DMS153 (cell line): Measurements from ENCODE around the gene CAMKK2.
A peak's percentile ranks its signal among the peaks of the same experiment; 100 is the strongest.
"Not testable (repeated sequence)": the region's sequence is repeated elsewhere in the genome, so short reads cannot be mapped to it uniquely, and the experiment has no call there.

Experiments
- DNase-seq: peaks from one replicate; lab custom pipeline; 2025; lab: John Stamatoyannopoulos, UW

Gene CAMKK2

GRCh38 chr12:121298411-121298810 lies 1.9 kb upstream of the CAMKK2 start:
- not testable (repeated sequence) for DNase-seq

GRCh38 chr12:121297435-121297991 lies 1.0 kb upstream of the CAMKK2 start:
- DNase-seq: peak; percentile 54

GRCh38 chr12:121295746-121296617 lies 527 bp downstream of the CAMKK2 start:
- no peak for DNase-seq

DNA sequence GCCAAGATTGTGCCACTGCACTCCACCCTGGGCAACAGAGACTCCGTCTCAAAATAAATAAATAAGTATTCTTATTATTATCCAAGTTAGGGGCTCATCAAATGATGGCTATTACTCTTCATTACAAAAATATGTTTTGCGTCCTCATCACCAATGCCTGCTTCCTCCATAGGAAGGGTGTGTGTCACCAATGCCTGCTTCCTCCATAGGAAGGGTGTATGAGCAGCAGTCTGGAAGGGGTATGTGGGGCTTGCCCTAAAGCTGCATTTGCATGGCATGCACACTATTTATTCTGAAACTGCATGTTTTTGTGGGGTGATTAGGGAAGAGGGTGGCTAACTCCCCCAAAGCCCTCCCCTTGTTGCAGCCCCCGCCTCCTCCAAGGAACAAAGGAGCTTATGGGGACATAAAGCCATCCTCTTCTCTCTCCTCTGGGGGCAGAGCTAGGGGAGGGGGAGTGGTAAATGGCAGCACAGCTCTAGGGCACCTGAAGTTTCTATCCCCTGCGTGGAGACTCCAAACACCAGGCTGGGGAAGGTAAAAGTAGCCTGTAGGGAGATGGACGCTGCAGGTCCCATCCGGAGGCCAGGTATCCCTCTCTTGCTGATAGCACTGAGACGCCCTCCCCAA lies 1.3 kb downstream of the CAMKK2 start:
- DNase-seq: no peak

DNA sequence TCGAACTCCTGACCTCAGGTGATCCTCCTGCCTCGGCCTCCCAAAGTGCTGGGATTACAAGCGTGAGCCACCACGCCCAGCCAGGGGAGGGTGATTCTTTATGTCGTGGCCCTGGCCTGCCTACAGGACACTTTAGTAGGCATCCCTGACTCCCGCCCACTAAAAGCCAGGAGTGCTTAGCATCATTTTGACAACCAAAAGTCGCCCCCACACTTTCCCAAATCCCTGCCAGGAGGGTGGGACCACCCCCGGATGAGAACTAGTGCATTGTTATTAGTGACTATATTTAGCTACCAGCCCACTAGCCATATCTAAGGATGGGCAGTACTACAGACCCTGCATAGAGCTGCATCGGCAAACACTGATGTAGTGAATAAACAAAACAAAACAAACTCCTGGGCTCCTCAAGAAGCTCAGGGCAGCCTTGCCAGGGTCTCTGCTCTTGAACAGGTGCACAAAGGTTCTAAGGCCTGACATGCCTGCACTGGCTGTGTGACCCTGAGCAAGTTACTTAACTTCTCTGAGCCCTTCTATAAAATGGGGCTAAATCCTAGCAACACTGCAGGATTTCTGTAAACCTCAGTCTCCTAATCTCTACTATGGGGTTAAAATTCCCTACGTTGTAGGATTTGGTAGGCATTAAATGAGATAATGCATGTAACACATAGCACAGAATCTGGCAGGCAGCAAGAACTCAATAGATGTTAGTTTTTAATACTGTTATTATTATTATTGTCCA lies 2.2 kb downstream of the CAMKK2 start:
- no peak for DNase-seq

- DNase-seq: no peak
Measured at GRCh38 chr12:121293603-121294002, 2.9 kb downstream of the CAMKK2 start.

GRCh38 chr12:121290410-121290809 lies 6.1 kb downstream of the CAMKK2 start:
- DNase-seq: no peak

- no peak for DNase-seq
Measured at GRCh38 chr12:121289962-121290361, 6.5 kb downstream of the CAMKK2 start.

- no peak for DNase-seq
Measured at GRCh38 chr12:121288986-121289385, 7.5 kb downstream of the CAMKK2 start.

DNA sequence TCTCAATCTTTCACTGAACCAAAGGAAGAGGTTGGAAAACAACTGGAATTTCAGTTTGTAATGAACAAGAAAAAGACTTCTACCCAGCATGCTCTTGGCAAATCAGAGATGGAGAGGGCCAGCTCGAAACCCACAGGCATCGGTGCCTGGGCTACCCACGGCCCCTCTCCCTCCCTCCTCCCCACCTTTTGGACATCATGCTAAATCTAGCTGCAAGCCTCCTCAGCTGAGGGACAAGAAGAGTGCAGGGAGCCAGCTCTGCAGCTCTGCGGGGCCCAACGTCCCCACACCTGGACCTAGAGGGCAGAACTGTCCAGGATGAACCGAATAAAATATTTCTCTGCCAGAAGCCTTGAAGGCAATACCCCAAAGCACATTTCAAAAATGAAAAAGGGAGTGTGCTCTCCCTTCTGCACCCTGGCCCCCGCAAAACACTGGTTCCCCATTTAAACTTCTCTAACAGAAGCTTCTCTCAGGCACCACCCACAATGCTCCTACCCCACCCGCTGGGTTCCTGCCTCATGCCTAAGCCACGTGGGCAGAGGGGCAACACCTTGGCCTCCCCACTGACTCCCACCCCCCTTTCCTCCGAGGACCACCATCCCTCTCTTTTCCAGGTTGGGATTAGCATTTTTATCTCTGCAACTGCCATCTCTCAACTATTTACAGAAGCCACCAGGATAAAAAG lies 8.2 kb downstream of the CAMKK2 start:
- DNase-seq: no peak

DNA sequence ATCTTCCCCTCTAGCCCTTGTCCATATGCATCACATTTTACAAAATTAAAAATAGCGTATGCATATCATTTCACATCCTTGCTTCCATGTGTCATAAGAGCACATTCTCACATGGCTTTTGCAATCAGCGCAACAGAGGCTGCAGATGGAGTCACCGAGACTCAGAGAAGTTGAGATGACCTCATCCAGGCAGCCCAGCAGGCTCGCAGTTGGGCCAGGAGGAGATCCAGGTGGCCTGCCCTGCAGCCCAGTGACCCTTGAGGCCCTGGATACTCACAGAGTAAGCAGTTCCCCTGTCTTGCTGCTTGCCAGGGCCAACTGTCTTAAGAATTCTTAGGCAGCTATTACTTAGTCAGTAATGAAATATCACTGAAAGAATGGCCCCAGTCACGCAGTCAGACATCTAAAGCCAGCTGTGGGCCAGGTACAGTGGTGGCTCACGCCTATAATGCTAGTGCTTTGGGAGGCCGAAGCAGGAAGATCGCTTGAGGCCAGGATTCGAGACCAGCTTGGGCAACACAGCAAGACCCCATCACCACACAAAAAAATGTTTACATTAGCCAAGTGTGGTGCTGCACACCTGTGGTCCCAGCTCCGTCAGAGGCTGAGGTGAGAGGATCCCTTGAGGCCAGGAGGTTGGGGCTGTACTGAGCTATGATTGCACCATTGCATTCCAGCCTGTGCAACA lies 9.1 kb downstream of the CAMKK2 start:
- no peak for DNase-seq

DNA sequence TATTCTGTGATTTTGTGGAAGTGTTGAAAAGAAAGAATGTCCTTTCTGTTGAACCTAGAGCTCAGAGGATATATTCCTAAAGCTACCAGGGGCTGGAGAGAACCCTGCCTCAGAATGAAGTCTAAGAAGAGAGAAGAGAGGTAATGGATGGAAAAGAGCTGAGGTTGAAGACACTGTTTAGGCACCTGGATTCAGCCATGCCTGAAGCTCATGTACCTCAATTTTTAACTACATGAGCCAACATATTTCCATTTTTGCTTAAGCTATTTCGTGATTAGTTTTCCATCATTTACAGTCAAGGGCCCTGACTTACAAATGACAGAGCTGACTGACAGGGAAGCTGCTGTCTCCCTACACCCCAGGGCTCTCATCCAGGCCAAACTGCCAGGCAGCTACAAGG lies 10.7 kb downstream of the CAMKK2 start:
- no peak for DNase-seq

DNA sequence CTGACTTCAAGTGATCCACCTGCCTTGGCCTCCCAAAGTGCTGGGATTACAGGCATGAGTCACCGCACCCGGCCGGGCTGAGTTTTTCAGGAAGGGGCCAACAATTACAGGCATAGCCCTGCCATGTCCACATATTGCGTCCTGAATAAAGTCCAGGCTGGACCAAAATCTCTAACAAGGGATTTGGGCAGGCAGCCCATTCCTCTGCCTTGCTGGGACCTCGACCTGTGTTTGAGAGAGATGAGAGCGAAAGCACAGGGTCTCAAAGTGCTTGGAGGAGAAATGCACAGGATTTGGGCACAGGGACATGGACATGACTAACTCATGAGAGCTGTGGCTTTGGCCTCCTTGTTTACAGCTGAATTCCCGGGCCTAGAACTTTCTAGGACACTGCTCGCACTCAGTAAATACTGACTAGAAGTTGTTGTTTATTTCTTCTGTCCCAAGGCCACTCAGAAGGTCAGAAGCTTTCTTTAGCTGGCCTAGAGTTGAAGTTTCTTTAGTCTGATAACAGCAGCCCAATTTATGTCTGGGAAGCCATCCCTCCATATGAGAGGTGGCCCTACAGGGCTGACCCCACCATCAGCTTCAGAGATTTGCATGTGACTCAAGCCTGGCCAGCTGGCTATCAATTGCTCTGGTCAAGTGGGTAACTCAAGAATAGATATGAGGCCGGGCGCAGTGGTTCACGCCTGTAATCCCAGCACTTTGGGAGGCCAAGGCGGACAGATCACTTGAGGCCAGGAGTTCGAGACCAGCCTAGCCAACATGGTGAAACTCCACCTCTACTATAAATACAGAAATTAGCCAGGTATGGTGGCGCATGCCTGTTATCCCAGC lies 11.7 kb downstream of the CAMKK2 start:
- DNase-seq: no peak

GRCh38 chr12:121283841-121284240 lies 12.7 kb downstream of the CAMKK2 start:
- no peak for DNase-seq

GRCh38 chr12:121283388-121283787 lies 13.1 kb downstream of the CAMKK2 start:
- DNase-seq: no peak

DNA sequence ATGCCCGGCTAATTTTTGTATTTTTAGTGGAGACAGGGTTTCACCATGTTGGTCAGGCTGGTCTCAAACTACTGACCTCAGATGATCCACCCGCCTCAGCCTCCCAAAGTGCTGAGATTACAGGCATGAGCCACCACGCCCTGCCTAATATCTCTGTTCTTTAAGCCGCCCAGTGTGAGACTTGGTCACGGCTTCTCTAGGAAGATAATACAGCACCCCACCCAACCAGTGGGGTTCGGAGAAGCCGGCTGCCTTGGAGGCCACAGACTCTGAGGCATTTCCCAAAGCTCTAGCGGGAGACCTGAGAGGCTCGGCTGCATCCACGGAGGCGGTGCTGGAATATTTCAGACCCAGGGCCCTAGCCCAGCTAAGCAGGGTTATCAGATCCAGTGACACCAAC lies 13.6 kb downstream of the CAMKK2 start:
- not testable (repeated sequence) for DNase-seq

GRCh38 chr12:121282072-121282742 lies 14.3 kb downstream of the CAMKK2 start:
- DNase-seq: no peak

- not testable (repeated sequence) for DNase-seq
Measured at GRCh38 chr12:121281116-121281515, 15.4 kb downstream of the CAMKK2 start.

GRCh38 chr12:121280531-121280930 lies 16.0 kb downstream of the CAMKK2 start:
- DNase-seq: not testable (repeated sequence)

DNA sequence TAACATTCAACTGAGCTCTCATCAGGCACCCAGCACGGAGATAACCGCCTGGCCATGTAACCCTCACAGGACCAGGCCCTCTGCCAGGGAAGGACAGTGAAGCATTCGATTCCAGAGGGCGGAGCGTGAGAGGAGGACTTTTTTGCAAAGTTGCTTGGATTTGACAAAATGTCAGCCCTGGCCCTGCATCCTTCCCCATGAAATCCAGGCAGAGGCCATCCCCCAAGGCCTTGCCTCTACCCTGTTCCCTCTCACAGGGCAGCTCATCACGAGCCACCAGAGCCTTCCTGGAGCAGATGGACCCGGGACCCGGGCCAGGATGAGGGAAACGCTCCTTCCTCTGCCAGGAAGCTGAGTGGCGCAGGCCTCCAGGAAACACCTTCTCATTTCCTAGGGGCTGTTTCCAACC lies 17.0 kb downstream of the CAMKK2 start:
- no peak for DNase-seq
